Kidney glomerular epithelial cell (primary cell): ENCODE measurements around the gene MED12L.

Experiments
- DNase-seq: peaks from one replicate; lab custom pipeline; 2025; lab: John Stamatoyannopoulos, UW

Gene MED12L

GRCh38 chr3:151133917-151134450 is 48.5 kb downstream of the MED12L start:
- no peak for DNase-seq

- no peak for DNase-seq
Measured at GRCh38 chr3:151135541-151136337, 50.3 kb downstream of the MED12L start.

- DNase-seq = no peak
Measured at GRCh38 chr3:151142929-151143328, 57.5 kb downstream of the MED12L start.

- DNase-seq = no peak
Measured at GRCh38 chr3:151144016-151144415, 58.6 kb downstream of the MED12L start.

- DNase-seq = no peak
Measured at GRCh38 chr3:151144760-151145159, 59.3 kb downstream of the MED12L start.

- DNase-seq = no peak
Measured at GRCh38 chr3:151145713-151146070, 60.2 kb downstream of the MED12L start.

- peak; percentile 67 for DNase-seq
Measured at GRCh38 chr3:151146071-151146730, 60.7 kb downstream of the MED12L start.

- DNase-seq = no peak
Measured at GRCh38 chr3:151146731-151147091, 61.2 kb downstream of the MED12L start.

GRCh38 chr3:151147299-151147698 is 61.8 kb downstream of the MED12L start:
- DNase-seq = no peak

- no peak for DNase-seq
Measured at GRCh38 chr3:151152455-151153079, 67.1 kb downstream of the MED12L start.

- DNase-seq = no peak
Measured at GRCh38 chr3:151154566-151154965, 69.1 kb downstream of the MED12L start.

- DNase-seq = no peak
Measured at GRCh38 chr3:151155409-151156128, 70.1 kb downstream of the MED12L start.

- DNase-seq = peak; percentile 82
Measured at GRCh38 chr3:151156618-151157216, 71.3 kb downstream of the MED12L start.

GRCh38 chr3:151159806-151160205 is 74.3 kb downstream of the MED12L start:
- no peak for DNase-seq

- no peak for DNase-seq
Measured at GRCh38 chr3:151165226-151165625, 79.8 kb downstream of the MED12L start.

- peak; percentile 1 for DNase-seq
Measured at GRCh38 chr3:151166161-151166560, 80.7 kb downstream of the MED12L start.

GRCh38 chr3:151168269-151169094 is 83.0 kb downstream of the MED12L start:
- peak; percentile 75 for DNase-seq

- DNase-seq = no peak
Measured at GRCh38 chr3:151169262-151169947, 83.9 kb downstream of the MED12L start.

GRCh38 chr3:151169948-151170679 is 84.7 kb downstream of the MED12L start:
- peak; percentile 37 for DNase-seq
